HG03354 (cell line): ENCODE data around the gene HTR6.
"Not testable (repeated sequence)": the region's sequence is repeated elsewhere in the genome, so short reads cannot be mapped to it uniquely, and the experiment has no call there.

ENCODE experiments used
- ATAC-seq: cut with Tn5 transposase; IDR thresholded peaks from one replicate; pipeline ENCODE4 v1.9.1; 2021; ENCODE audit warnings: mild to moderate bottlenecking; ENCODE audit not compliant: unreplicated experiment, poor library complexity, severe bottlenecking

Gene HTR6

DNA sequence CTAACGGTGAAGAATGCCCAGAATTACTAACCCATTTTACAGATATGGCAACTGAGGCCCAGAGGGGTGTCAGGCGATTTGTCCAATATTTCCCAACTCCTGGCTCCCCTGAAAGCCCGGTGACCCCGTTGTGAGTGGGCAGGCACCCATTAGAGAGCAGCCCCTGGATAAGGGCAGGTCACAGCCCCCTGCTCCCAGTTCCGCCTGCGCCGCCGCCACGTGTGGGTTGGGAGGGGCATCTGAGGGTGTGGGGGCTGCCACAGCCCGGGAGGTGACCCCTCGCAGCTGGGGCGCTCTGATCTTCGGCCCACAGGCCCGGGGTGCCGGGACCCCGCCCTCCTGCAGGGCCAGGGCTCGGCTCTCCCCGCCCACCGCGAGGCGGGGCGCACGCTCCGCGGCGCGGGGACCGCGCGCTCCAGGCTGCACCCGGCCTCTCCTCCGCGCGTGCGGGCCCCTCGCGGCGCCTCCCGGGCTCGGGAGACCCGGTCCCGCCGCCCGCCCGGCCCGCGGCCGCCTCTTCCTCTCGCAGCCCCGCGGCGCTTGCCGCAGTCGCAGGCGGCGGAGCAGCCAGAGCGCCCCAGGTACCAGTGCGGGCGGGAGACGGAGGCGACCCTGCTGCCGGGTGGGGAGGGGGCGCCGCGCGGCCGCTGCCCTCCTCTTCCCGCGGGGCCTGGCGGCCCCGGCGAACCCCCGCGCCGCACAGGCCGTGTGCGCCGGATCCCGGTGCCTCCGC is at the start of gene HTR6:
Gene HTR6, plus strand, starts transcription at position 423 of the 733 bp plus-strand sequence. CDS start 879 bp downstream, outside the sequence.
- ATAC-seq, result no peak

DNA sequence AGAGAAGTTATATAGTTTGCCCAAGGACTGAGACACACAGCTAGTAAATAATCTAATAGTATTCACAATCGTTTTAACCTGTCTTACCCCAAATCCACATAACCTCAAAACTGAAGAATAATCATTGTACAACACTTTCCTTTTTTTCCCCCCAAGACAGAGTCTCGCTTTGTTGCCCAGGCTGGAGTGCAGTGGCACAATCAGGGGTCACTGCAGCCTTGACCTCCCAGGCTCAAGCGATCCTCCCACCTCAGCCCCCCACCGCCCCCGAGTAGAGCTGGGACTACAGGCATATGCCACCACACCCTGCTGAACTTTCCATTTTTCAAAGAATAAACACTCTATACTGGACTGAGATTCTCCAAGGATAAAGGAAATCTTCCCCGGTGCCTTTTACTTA is 49.2 kb upstream of the HTR6 start:
- no peak for ATAC-seq

DNA sequence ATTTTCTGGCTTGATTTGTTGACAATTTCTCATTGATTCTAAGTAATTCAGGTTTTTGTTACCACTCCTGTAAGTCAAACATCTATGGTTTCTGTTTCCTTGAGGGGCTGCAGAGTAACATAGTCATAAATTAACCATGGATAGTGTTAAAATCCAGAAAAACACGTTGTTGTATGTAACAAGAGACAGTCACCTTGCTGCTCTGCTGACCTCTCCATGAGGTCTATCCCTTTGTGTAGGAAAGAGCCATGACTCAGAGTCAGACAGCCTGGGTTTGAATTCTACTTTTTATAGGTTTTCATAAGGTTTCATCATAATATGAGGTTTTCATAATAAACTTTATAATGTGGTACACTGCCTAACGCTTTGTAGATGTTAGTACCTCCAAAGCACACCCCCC is 48.2 kb upstream of the HTR6 start:
- ATAC-seq, result no peak

- ATAC-seq, result no peak
Measured at GRCh38 chr1:19617376-19617775, 47.3 kb upstream of the HTR6 start.

DNA sequence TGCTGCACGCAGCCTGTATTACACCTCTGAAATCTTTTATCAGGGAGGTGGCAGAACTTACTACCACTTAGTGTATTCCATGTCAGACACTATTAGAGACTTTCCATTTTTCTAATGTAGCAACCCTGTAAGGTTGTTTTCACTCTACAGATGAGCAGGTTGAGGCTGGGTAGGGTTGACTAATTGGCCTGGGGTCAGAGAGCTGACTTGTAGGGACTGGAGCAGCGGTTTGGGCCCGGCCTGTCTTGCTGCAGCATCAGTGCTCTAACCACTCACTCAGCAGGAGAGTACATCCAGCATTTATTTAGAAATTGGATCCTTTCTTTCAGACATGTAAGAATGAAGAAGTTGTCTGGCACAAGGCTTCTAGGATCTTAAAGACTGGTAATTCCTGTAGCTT is 46.2 kb upstream of the HTR6 start:
- ATAC-seq, result no peak

DNA sequence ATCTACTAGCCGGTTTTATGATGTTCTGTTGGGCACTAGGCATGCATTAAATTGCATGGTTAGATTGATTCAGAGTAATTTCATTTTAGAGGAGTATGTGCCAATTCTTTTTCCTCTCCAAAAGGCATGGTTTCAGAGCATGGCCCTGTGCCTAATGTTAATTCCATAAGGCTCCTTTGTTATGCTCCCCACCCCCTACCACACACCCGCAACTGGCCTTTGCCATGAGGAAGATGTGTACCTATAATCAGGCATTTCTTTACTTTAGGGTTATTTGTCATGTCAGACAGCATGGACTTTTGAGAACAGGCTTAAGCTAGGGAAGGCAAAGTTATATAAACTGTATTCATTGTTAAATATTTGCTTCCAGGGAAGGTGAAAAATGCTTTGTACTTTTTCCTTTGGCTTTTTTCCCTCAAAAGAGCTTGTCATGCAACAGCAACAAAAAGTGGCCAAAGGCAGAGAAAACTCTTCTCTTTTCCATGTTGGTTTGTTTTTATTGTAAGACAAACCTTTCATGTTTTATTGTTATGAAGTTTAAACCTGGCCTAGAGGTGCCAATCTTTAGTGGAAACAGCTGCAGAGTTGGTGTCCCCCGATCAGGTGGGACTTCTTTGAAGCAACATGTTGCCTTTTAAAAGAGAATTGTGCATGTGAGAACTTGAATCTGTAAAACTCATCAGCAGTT is 44.8 kb upstream of the HTR6 start:
- ATAC-seq, result no peak

DNA sequence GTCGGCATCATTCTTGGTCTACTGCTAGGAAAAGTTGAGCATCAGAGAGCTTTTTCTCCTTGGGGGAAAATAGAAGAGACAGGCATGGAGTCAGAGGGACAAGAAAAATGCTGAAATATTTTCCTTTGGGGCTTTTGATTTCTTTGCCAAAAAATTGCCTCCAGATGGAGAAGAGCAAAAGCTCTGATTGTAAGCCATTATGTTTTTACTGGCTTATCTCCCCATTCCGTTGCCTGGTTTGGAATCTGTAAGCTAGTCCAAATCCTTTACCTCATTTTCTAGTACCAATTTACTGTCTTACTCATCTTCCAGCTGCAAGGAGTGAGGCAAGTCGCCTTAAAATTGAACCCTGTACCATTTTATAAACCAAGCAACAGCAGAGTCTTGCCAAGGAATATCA is 43.9 kb upstream of the HTR6 start:
- no peak for ATAC-seq

DNA sequence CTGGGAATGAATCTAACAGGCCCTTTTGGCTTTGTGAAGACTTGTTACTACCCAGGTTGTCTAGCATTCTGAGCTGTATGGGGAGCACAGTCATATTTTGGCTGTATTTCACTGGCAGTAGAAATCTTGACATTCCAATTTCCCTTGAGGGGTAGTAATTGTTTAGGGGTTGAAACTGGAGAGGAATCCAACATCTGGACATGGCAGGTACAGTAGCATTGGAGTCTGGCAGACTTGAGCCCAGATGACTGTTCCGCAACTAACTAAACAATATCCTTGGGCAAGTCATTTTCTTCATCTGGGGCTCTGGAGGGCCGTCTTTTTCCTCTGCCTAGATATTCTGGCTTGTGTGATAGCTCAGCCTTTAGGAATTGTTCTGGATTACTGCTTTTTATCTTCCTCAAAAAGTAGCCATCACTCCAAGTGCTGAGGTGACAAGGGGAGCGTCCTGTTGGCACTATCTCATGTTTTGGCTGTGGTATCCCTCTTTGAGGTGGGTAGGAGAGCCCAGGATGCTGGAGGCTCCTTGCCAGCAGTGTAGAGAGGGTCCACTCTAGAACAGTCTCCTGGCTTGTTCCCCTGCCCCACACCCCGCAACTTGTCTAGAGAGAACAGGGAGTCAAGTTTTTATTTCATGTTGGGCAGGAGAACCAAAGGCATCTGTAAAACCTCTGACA is 43.3 kb upstream of the HTR6 start:
- ATAC-seq, result no peak

GRCh38 chr1:19622204-19622603 is 42.5 kb upstream of the HTR6 start:
- ATAC-seq, result no peak

DNA sequence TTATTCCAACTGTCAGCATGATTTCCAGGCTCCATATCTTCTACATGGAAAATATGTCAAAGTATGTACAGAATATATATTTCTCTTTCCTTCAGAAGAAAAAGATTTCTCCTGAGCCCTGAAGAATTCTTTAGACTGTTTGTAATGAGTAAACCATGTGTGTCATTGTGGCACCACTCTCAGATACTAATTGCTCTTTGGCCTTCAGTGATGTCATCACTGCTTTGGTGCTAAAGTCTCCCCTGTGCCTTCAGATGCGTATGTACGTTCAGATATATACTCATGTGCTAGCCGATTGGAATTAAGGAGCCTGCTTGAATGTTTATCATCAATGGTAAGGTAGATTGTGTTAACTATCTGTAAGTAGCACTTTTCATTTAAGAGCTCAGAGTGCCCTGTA is 41.2 kb upstream of the HTR6 start:
- no peak for ATAC-seq

GRCh38 chr1:19625291-19625937 is 39.3 kb upstream of the HTR6 start:
- ATAC-seq, result no peak

DNA sequence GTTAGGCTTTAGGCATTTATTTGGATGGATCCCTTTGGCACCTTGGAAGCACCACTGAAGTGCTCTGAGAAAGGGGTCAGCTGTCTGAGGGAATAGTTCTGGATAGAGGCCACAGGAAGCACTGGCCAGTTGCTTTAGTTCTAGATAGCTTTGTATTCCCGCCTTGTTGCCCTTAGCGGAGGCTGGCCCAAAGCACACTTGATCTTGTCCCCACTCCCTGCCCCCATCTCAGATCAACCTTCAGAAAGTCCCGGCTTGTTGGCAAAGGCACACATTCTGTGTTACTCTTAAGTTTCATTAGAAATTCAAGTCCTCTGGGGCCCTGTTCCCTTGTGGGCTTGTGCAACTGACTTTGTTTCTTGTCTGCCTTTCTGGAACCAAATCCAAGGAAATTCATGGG is 35.8 kb upstream of the HTR6 start:
- ATAC-seq, result no peak

GRCh38 chr1:19629357-19629756 is 35.3 kb upstream of the HTR6 start:
- ATAC-seq, result no peak

GRCh38 chr1:19630192-19630591 is 34.5 kb upstream of the HTR6 start:
- ATAC-seq, result not testable (repeated sequence)

DNA sequence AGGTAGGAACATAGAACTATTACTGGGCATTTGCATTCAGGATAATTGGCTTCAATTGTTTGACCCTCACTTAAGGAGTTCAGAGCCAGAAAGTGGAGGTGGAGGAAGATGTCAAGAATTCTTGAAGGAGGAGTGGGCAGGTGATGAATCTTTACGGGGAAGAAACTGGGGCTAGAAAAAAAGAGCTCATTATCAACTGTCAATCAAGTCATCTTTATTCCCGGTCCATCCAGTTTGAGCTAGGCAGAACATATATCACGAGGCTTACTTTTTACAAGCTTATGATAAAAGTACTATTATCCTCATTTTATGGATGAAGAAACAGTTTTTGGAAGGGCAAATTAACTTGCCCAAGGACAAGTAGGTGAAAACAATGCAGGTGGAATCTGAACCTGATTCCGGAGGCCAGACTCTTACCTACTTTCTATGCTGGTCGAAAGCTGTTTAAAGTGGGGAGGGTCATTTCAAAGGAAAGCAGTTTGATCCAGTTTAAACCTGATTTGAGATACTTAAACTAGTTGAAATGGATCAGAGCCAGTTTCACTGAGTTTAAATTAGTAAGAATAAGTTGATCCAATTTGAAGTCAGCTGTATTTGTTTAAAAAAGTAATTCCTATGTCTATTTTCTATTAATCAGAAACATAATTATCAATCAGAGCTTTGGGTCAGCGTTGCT is 33.8 kb upstream of the HTR6 start:
- no peak for ATAC-seq

DNA sequence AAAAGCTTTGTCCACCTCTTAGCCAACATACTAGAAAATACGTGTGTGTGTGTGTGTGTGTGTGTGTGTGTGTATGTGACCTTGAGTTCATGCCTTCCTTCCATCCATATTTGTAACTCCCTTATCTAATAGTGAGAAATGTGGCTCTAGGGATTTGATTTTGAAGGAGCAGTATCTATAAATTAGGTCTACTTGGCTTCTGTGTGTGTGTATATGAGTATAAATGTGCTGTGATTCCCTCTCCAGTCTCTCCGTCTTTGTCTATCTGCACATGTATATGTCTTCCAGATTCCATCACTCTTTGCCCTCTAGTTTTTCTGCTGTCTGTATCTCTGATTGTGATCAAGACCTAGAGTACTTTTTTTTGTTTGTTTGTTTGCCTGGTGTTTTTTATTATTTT is 32.5 kb upstream of the HTR6 start:
- no peak for ATAC-seq

- ATAC-seq, result no peak
Measured at GRCh38 chr1:19633106-19633505, 31.6 kb upstream of the HTR6 start.

- ATAC-seq, result not testable (repeated sequence)
Measured at GRCh38 chr1:19635064-19635463, 29.6 kb upstream of the HTR6 start.

- no peak for ATAC-seq
Measured at GRCh38 chr1:19635646-19636045, 29.0 kb upstream of the HTR6 start.

GRCh38 chr1:19636065-19636464 is 28.6 kb upstream of the HTR6 start:
- ATAC-seq, result no peak
